ENCODE measurements around the gene MAFF. TPM values are rescaled to one million over a fixed set of nuclear protein-coding genes. Genes with fewer than 3 reads are reported as not detected.

MAFF gene
- total RNA-seq, 2 experiments from 2014 or later: 25.6 to 27.3 TPM

DNA sequence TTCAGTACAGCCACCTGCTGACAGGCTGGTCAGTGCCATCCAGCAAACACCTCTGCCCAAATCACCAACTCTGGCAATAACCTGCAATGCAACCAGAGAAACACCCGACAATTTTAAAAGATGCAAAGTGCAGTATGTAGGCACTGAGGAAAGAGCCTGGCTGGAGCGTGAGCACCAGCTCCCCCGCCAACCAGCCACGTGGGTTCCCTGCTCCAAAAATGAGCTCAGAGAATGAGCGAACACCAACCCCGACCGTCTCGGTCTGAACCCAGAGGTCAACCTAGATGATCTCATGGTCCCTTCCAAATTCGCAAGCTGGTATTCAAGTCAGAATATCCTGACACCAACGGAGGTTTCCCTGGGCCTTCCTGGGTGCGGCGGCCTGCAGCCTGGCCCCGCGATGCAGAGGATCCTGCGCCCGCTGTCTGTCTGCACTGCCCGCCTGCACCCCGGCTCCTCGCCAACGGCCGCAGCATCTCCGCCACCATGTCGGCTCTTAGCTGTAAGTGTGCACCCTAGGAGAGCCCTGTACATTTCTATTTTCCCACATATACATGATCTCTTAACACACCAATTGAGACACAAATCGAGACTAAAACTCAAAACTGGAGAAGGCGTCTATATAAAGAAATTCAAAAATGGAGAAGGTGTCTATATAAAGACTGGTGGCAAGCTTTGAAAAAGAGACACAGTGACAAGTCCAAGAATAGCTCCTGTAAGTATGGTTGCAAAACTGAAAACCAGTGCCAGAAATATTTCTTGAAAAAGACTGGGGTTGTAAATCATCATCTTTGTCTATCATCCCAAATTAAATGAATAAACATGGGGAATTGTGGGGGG is 48.2 kb downstream of the MAFF start:
- no peak for TF ChIP-seq CTCF (IDR thresholded peaks at IDR 0.05)
- Histone ChIP-seq H3K4me3 (ENCODE audit: low read length) (no peak overlapping the region), H3K4me1 (ENCODE audit: insufficient read depth, low read length) (no peaks in the 10 kb centered on the region), H3K9me3 (ENCODE audit: control insufficient read depth in 1 of 2, insufficient read depth in 1 of 2, low read length in 2 of 2) (peaks cover 3 to 15% of the 10 kb centered on the region in 2 experiments), H3K27me3 (ENCODE audit: control insufficient read depth in 1 of 2, insufficient read depth in 2 of 2, low read length in 2 of 2) (no peaks in the 10 kb centered on the region), H3K36me3 (ENCODE audit: insufficient read depth, low read length) (peaks cover 41% of the 10 kb centered on the region), H3K27ac (ENCODE audit: low read depth in 1 of 2, low read length in 2 of 2) (no peak overlapping the region)
- no peak for ATAC-seq (ENCODE audit: poor library complexity)
- ChIA-PET CTCF (no interaction called here), POLR2A (interaction anchor here (0.7 kb wide), 1 partner anchor 1157 kb away, joined by 3 read pairs; no protein-coding TSS in a partner anchor)
- Mint-ChIP-seq H3K9me3 (no peaks in the 10 kb centered on the region), H3K27me3 (no peaks in the 10 kb centered on the region), H3K36me3 (ENCODE audit: low read depth) (peaks cover 40% of the 10 kb centered on the region), H3K4me1 (ENCODE audit: low read depth) (no peaks in the 10 kb centered on the region), H3K4me3 (no peak overlapping the region), H3K27ac (no peak overlapping the region)
- intact Hi-C loops (cut with DNase I, micrococcal nuclease): no loop called here
- no peak for DNase-seq

GRCh38 chr22:38250643-38251340 is 49.0 kb downstream of the MAFF start:
- ATAC-seq (ENCODE audit: poor library complexity) (no peak), DNase-seq (no peak)
- H3K36me3 Mint-ChIP-seq (ENCODE audit: low read depth): peaks cover 40% of the 10 kb centered on the region
- H3K4me3 Mint-ChIP-seq: no peak overlapping the region
- H3K27me3 ChIP-seq (ENCODE audit: control insufficient read depth in 1 of 2, insufficient read depth in 2 of 2, low read length in 2 of 2): no peaks in the 10 kb centered on the region
- H3K4me3 ChIP-seq (ENCODE audit: low read length): no peak overlapping the region
- no peak for TF ChIP-seq CTCF (IDR thresholded peaks at IDR 0.05)
- ChIA-PET CTCF (no interaction called here), POLR2A (interaction anchor here (0.7 kb wide), 1 partner anchor 1156 kb away, joined by 3 read pairs; no protein-coding TSS in a partner anchor)
- no peaks in the 10 kb centered on the region for H3K4me1 ChIP-seq (ENCODE audit: insufficient read depth, low read length)
- intact Hi-C loops (cut with DNase I, micrococcal nuclease): no loop called here
- peaks cover 3 to 15% of the 10 kb centered on the region in 2 experiments for H3K9me3 ChIP-seq (ENCODE audit: control insufficient read depth in 1 of 2, insufficient read depth in 1 of 2, low read length in 2 of 2)
- no peak overlapping the region for H3K27ac Mint-ChIP-seq
- H3K9me3 Mint-ChIP-seq: no peaks in the 10 kb centered on the region
- no peaks in the 10 kb centered on the region for H3K4me1 Mint-ChIP-seq (ENCODE audit: low read depth)
- no peak overlapping the region for H3K27ac ChIP-seq (ENCODE audit: low read depth in 1 of 2, low read length in 2 of 2)
- H3K27me3 Mint-ChIP-seq: no peaks in the 10 kb centered on the region
- H3K36me3 ChIP-seq (ENCODE audit: insufficient read depth, low read length): peaks cover 36% of the 10 kb centered on the region

DNA sequence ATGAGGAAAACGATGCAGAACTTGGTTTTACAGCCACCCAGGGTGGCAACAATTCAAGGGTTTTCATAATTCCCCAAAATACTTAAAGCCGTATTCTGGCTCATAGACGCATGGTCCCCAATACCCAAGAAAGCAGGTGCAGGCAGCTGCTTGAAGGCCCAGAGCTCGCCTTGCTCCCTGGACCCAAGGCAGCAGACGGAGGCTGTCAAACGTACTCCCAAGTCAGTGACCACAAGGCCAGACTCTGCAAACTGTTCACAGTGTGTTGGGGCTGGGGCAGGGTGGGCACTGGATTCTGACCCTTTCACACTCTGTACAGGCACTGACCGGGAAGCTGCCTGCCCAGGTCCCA is 49.5 kb downstream of the MAFF start:
- no peak for DNase-seq
- H3K27ac ChIP-seq (ENCODE audit: low read depth in 1 of 2, low read length in 2 of 2): no peak overlapping the region
- TF ChIP-seq CTCF (IDR thresholded peaks at IDR 0.05): no peak

More for the DNA sequence above, 49.5 kb downstream of the MAFF start:
- Mint-ChIP-seq H3K27me3 (no peaks in the 10 kb centered on the region), H3K9me3 (no peaks in the 10 kb centered on the region), H3K36me3 (ENCODE audit: low read depth) (peaks cover 39% of the 10 kb centered on the region), H3K4me1 (ENCODE audit: low read depth) (no peaks in the 10 kb centered on the region), H3K27ac (no peak overlapping the region), H3K4me3 (no peak overlapping the region)
- ChIA-PET POLR2A (no interaction called here), CTCF (no interaction called here)
- Histone ChIP-seq H3K36me3 (ENCODE audit: insufficient read depth, low read length) (peaks cover 31% of the 10 kb centered on the region), H3K4me1 (ENCODE audit: insufficient read depth, low read length) (no peaks in the 10 kb centered on the region), H3K27me3 (ENCODE audit: control insufficient read depth in 1 of 2, insufficient read depth in 2 of 2, low read length in 2 of 2) (no peaks in the 10 kb centered on the region), H3K4me3 (ENCODE audit: low read length) (no peak overlapping the region), H3K9me3 (ENCODE audit: control insufficient read depth in 1 of 2, insufficient read depth in 1 of 2, low read length in 2 of 2) (peaks cover 3 to 15% of the 10 kb centered on the region in 2 experiments)
- no peak for ATAC-seq (ENCODE audit: poor library complexity)
- intact Hi-C loops (cut with DNase I, micrococcal nuclease): no loop called here
